CD4-positive, alpha-beta T cell (primary cell): ENCODE measurements around the gene FBXO15. TPM values are rescaled to one million over a fixed set of nuclear protein-coding genes. Genes with fewer than 3 reads are reported as not detected.
A peak's percentile ranks its signal among the peaks of the same experiment; 100 is the strongest.

Experiments
- ATAC-seq: fragments of 200-7000 bp; cut with Tn5 transposase; one replicate; pipeline ENCODE4 v1.10.0; 2022; ENCODE audit warnings: mild to moderate bottlenecking; ENCODE audit not compliant: poor library complexity
- CTCF ChIA-PET: fragments of 350-600 bp; sonication (Branson Sonifier 250); formaldehyde crosslinking; loops from one replicate; lab custom pipeline; 2021; ENCODE audit warnings: antibody characterized with exemption, inconsistent platforms; lab: Charles Lee
- POLR2A ChIA-PET: fragments of 350-600 bp; sonication (Branson Sonifier 250); formaldehyde crosslinking; loops from one replicate; lab custom pipeline; 2021; ENCODE audit warnings: antibody characterized with exemption, inconsistent platforms; lab: Charles Lee
- DNase-seq, 14 experiments: peaks; one replicate each; pipeline ENCODE4 v3.0.0-alpha.2; 2013 to 2020; ENCODE audit warnings: mixed read lengths in 2 of 14
- H3K27ac ChIP-seq, 2 donors: one replicate each; pipeline versions ENCODE4 v1.5.1 to v1.7.0; 2013; ENCODE audit warnings: low read length in 2 of 2, low read depth in 1 of 2, mild to moderate bottlenecking in 1 of 2
- H3K27me3 ChIP-seq, 2 experiments: 1 replicate in 1 of 2; 2 replicates in 1 of 2; pipeline versions ENCODE4 v1.6.1 to v1.7.0; 2013; ENCODE audit warnings: low read length in 2 of 2, control low read depth in 1 of 2, mild to moderate bottlenecking in 1 of 2, moderate library complexity in 1 of 2; ENCODE audit not compliant: insufficient read depth in 2 of 2, control insufficient read depth in 1 of 2
- H3K36me3 ChIP-seq: one replicate; pipeline ENCODE4 v1.6.1; 2013; ENCODE audit warnings: low read length, control low read depth; ENCODE audit not compliant: insufficient read depth
- H3K4me1 ChIP-seq: one replicate; pipeline ENCODE4 v1.6.1; 2013; ENCODE audit warnings: low read length, control low read depth; ENCODE audit not compliant: insufficient read depth
- H3K4me3 ChIP-seq: one replicate; pipeline ENCODE4 v1.5.1; 2013; ENCODE audit warnings: mild to moderate bottlenecking, low read length, moderate library complexity
- H3K9me3 ChIP-seq, 2 experiments: 1 replicate in 1 of 2; 2 replicates in 1 of 2; pipeline versions ENCODE4 v1.6.1 to v1.7.0; 2013; ENCODE audit warnings: low read length in 2 of 2, mild to moderate bottlenecking in 2 of 2, control low read depth in 1 of 2, moderate library complexity in 1 of 2; ENCODE audit not compliant: control insufficient read depth in 1 of 2, insufficient read depth in 1 of 2
- H3K27ac Mint-ChIP-seq: one replicate; pipeline ENCODE4 v1.8.0; 2020; ENCODE audit warnings: mixed read lengths
- H3K27me3 Mint-ChIP-seq: one replicate; pipeline ENCODE4 v1.8.0; 2021; ENCODE audit warnings: mixed read lengths
- H3K36me3 Mint-ChIP-seq: one replicate; pipeline ENCODE4 v1.8.0; 2021; ENCODE audit warnings: low read depth, mixed read lengths
- H3K4me1 Mint-ChIP-seq: one replicate; pipeline ENCODE4 v1.8.0; 2021; ENCODE audit warnings: low read depth, mixed read lengths
- H3K4me3 Mint-ChIP-seq: one replicate; pipeline ENCODE4 v1.8.0; 2020; ENCODE audit warnings: mild to moderate bottlenecking, mixed read lengths
- H3K9me3 Mint-ChIP-seq: one replicate; pipeline ENCODE4 v1.8.0; 2020; ENCODE audit warnings: mixed read lengths
- CTCF ChIP-seq: fragments of 200-600 bp; IDR thresholded peaks from one replicate; pipeline ENCODE4 v1.8.0; 2022; ENCODE audit warnings: antibody characterized with exemption, mild to moderate bottlenecking
- intact Hi-C, 2 experiments: fragments of 100-400 bp; cut with DNase I in 1 of 2; cut with micrococcal nuclease in 1 of 2; formaldehyde crosslinking; loops; one replicate each; pipeline versions ENCODE4 v1.15.1 to v1.9.0; 2023 to 2025; cut with DNase I, micrococcal nuclease
- total RNA-seq, 174 experiments: library from RNA in 2 of 174; stranded (reverse) in 2 of 174; gene quantifications; one replicate each; pipeline ENCODE4 v1.2.3 and lab custom pipeline; 2021 to 2026

FBXO15 gene
- total RNA-seq, 2 experiments from 2014 or later = 0.58 to 1.0 TPM

- TF ChIP-seq CTCF = no peak
- Histone ChIP-seq H3K4me3 (peak overlapping the region; percentile 83), H3K9me3 (no peaks in the 10 kb centered on the region), H3K27ac (peak overlapping the region; percentile 65 to 95), H3K36me3 (peaks cover 10% of the 10 kb centered on the region), H3K27me3 (no peaks in the 10 kb centered on the region), H3K4me1 (peaks cover 24% of the 10 kb centered on the region)
- ChIA-PET POLR2A (interaction anchor here (1.9 kb wide), 1 partner anchor 65 kb away, joined by 6 read pairs; no protein-coding TSS in a partner anchor), CTCF (no interaction called here)
- H3K4me3 Mint-ChIP-seq = peak overlapping the region; percentile 96
- H3K9me3 Mint-ChIP-seq = no peaks in the 10 kb centered on the region
- H3K27me3 Mint-ChIP-seq = no peaks in the 10 kb centered on the region
- peak overlapping the region; percentile 99 for H3K27ac Mint-ChIP-seq
- H3K4me1 Mint-ChIP-seq = peaks cover 53% of the 10 kb centered on the region
- intact Hi-C loops = loop anchor here in 1 of 2 experiments (2.0 kb wide), 1 partner anchor 353 kb away; no protein-coding TSS in a partner anchor
- no peak for ATAC-seq
- no peak for DNase-seq
- H3K36me3 Mint-ChIP-seq = peaks cover 34% of the 10 kb centered on the region
Measured at GRCh38 chr18:74147491-74147778, 199 bp downstream of the FBXO15 start.

- CTCF ChIA-PET = no interaction called here
- Histone ChIP-seq H3K27me3 (no peaks in the 10 kb centered on the region), H3K9me3 (no peaks in the 10 kb centered on the region), H3K4me1 (peaks cover 21% of the 10 kb centered on the region), H3K36me3 (peaks cover 10% of the 10 kb centered on the region), H3K4me3 (peak overlapping the region; percentile 83), H3K27ac (no peak overlapping the region)
- Mint-ChIP-seq H3K27me3 (no peaks in the 10 kb centered on the region), H3K4me3 (peak overlapping the region; percentile 96), H3K4me1 (peaks cover 50% of the 10 kb centered on the region), H3K36me3 (peaks cover 32% of the 10 kb centered on the region), H3K27ac (peak overlapping the region; percentile 99), H3K9me3 (no peaks in the 10 kb centered on the region)
- POLR2A ChIA-PET = no interaction called here
- intact Hi-C loops = loop anchor here in 1 of 2 experiments (2.0 kb wide), 1 partner anchor 354 kb away; no protein-coding TSS in a partner anchor
- ATAC-seq (no peak), DNase-seq (no peak)
- TF ChIP-seq CTCF = no peak
Measured at GRCh38 chr18:74146756-74147155, 878 bp downstream of the FBXO15 start.

GRCh38 chr18:74142252-74142651 is 5.4 kb downstream of the FBXO15 start:
- H3K4me1 ChIP-seq = peaks cover 5% of the 10 kb centered on the region
- Mint-ChIP-seq H3K27me3 (peaks cover 9% of the 10 kb centered on the region), H3K9me3 (no peaks in the 10 kb centered on the region), H3K36me3 (no peaks in the 10 kb centered on the region), H3K27ac (no peak overlapping the region), H3K4me1 (peaks cover 10% of the 10 kb centered on the region), H3K4me3 (no peak overlapping the region)
- H3K4me3 ChIP-seq = no peak overlapping the region
- no peaks in the 10 kb centered on the region for H3K36me3 ChIP-seq
- DNase-seq (no peak), ATAC-seq (no peak)
- CTCF ChIA-PET = no interaction called here
- no peak overlapping the region for H3K27ac ChIP-seq
- POLR2A ChIA-PET = no interaction called here
- no peaks in the 10 kb centered on the region for H3K9me3 ChIP-seq
- no peak for TF ChIP-seq CTCF
- intact Hi-C loops = no loop called here
- no peaks in the 10 kb centered on the region for H3K27me3 ChIP-seq
